HCT116 (cell line): Measurements from ENCODE around the gene ESRP2. TPM values are rescaled to one million over a fixed set of nuclear protein-coding genes. Genes with fewer than 3 reads are reported as not detected.

Experiments
- ATAC-seq: fragments of 200-7000 bp; cut with Tn5 transposase; 2 replicates; pipeline ENCODE4 v1.9.1; 2020; ENCODE audit warnings: mild to moderate bottlenecking, moderate library complexity
- BruUV-seq: library from RNA; stranded (reverse); fragments of 400-500 nt; replicated peaks from 2 replicates; lab custom pipeline; 2021; lab: Mats Ljungman, UMichigan
- CTCF ChIA-PET: fragments of 300-600 bp; sonication (Branson Sonifier 250); formaldehyde crosslinking; loops from one replicate; lab custom pipeline; 2021; ENCODE audit warnings: antibody characterized with exemption; lab: Charles Lee
- POLR2A ChIA-PET: fragments of 300-600, 350-600 bp; sonication (Branson Sonifier 250); formaldehyde crosslinking; loops from one replicate; lab custom pipeline; 2021; ENCODE audit warnings: antibody characterized with exemption; lab: Charles Lee
- RAD21 ChIA-PET, 2 experiments: fragments of 300-600 bp; sonication (Branson Sonifier 250); formaldehyde crosslinking; loops; one replicate each; lab custom pipeline; 2023; ENCODE audit warnings: low total read pairs in 2 of 2; ENCODE audit not compliant: uncharacterized antibody in 2 of 2, unreplicated experiment in 2 of 2, low non-redundant PET in 1 of 2; lab: Charles Lee
- DNase-seq: peaks from one replicate; pipeline ENCODE4 v3.0.0-alpha.2; 2010; ENCODE audit warnings: low read depth, low spot score
- H2AFZ ChIP-seq: fragments of 200-600 bp; shearing (Covaris generic), sonication (generic); 2 replicates; pipeline ENCODE4 v1.6.1; 2017; ENCODE audit warnings: low read depth, mixed run types, mixed read lengths, antibody characterized with exemption, low read length; ENCODE audit not compliant: poor library complexity, severe bottlenecking
- H3K27ac ChIP-seq: 2 replicates; pipeline ENCODE4 v1.5.1; 2012; ENCODE audit warnings: low read depth, low read length
- H3K27me3 ChIP-seq: fragments of 200-600 bp; sonication (generic); 2 replicates; pipeline ENCODE4 v1.6.1; 2016; ENCODE audit warnings: mixed run types, low read length, mixed read lengths; ENCODE audit not compliant: insufficient read depth
- H3K36me3 ChIP-seq, 2 experiments: fragments of 200-500 bp in 1 of 2; fragments of 200-600 bp in 1 of 2; sonication (Bioruptor generic) in 1 of 2; sonication (generic) in 1 of 2; 2 replicates each; pipeline versions ENCODE4 v1.5.1 to v1.6.1; 2014 to 2016; ENCODE audit warnings: low read length in 2 of 2, inconsistent platforms in 1 of 2, mixed read lengths in 1 of 2, mixed run types in 1 of 2; ENCODE audit not compliant: insufficient read depth in 2 of 2, control insufficient read depth in 1 of 2
- H3K4me1 ChIP-seq, 2 experiments: fragments of 200-600 bp in 1 of 2; sonication (generic) in 1 of 2; 2 replicates each; pipeline versions ENCODE4 v1.5.1 to v1.6.1; 2012 to 2017; ENCODE audit warnings: low read length in 2 of 2, inconsistent platforms in 1 of 2, mild to moderate bottlenecking in 1 of 2, mixed read lengths in 1 of 2, mixed run types in 1 of 2, moderate library complexity in 1 of 2; ENCODE audit not compliant: insufficient read depth in 2 of 2, control insufficient read depth in 1 of 2
- H3K4me2 ChIP-seq: fragments of 200-600 bp; sonication (generic); 2 replicates; pipeline ENCODE4 v1.6.1; 2017; ENCODE audit warnings: mixed run types, low read length, mixed read lengths
- H3K4me3 ChIP-seq, 2 experiments: fragments of 200-600 bp in 1 of 2; sonication (generic) in 1 of 2; replicated peaks in 1 of 2; 2 replicates each; pipeline ENCODE4 v1.5.1; 2011 to 2016; ENCODE audit warnings: low read length in 2 of 2, control low read depth in 1 of 2, low read depth in 1 of 2, mild to moderate bottlenecking in 1 of 2, mixed read lengths in 1 of 2, mixed run types in 1 of 2
- H3K79me2 ChIP-seq: fragments of 200-600 bp; sonication (generic); 2 replicates; pipeline ENCODE4 v1.6.1; 2017; ENCODE audit warnings: mild to moderate bottlenecking, mixed run types, low read length, moderate library complexity, mixed read lengths; ENCODE audit not compliant: insufficient read depth
- H3K9ac ChIP-seq: fragments of 200-600 bp; sonication (generic); 2 replicates; pipeline ENCODE4 v1.6.1; 2016; ENCODE audit warnings: low read length, mixed read lengths
- H3K9me2 ChIP-seq: fragments of 200-600 bp; sonication (generic), shearing (Covaris generic); 2 replicates; pipeline ENCODE4 v1.6.1; 2017; ENCODE audit warnings: mixed run types, mild to moderate bottlenecking, moderate library complexity; ENCODE audit not compliant: insufficient read depth
- H3K9me3 ChIP-seq, 2 experiments: fragments of 200-500 bp in 1 of 2; fragments of 200-600 bp in 1 of 2; sonication (Bioruptor generic) in 1 of 2; sonication (generic) in 1 of 2; 2 replicates each; pipeline ENCODE4 v1.6.1; 2014 to 2017; ENCODE audit warnings: low read length in 2 of 2, mixed read lengths in 2 of 2, inconsistent platforms in 1 of 2, low read depth in 1 of 2, mild to moderate bottlenecking in 1 of 2, mixed run types in 1 of 2, moderate library complexity in 1 of 2; ENCODE audit not compliant: control insufficient read depth in 1 of 2, insufficient read depth in 1 of 2
- H4K20me1 ChIP-seq: fragments of 200-600 bp; sonication (generic), shearing (Covaris generic); 2 replicates; pipeline ENCODE4 v1.6.1; 2017; ENCODE audit warnings: mixed run types, mild to moderate bottlenecking, moderate library complexity; ENCODE audit not compliant: insufficient read depth
- ATF3 ChIP-seq: IDR thresholded peaks from 2 replicates; pipeline ENCODE4 v1.6.1; 2012
- EGR1 ChIP-seq: IDR thresholded peaks from 2 replicates; pipeline ENCODE4 v1.6.1; 2012; ENCODE audit warnings: low read depth
- EZH2 ChIP-seq: fragments of 200-600 bp; sonication (generic); IDR thresholded peaks from 2 replicates; pipeline ENCODE4 v1.6.1; 2017; ENCODE audit warnings: antibody characterized with exemption, mixed run types
- EZH2phosphoT487 ChIP-seq: fragments of 200-600 bp; IDR thresholded peaks from 2 replicates; pipeline ENCODE4 v1.6.1; 2018; ENCODE audit warnings: antibody characterized with exemption, borderline replicate concordance
- JUND ChIP-seq: IDR thresholded peaks from 2 replicates; pipeline ENCODE4 v1.6.1; 2012
- REST ChIP-seq: IDR thresholded peaks from 2 replicates; pipeline ENCODE4 v1.6.1; 2012; ENCODE audit warnings: low read depth
- SP1 ChIP-seq: IDR thresholded peaks from 2 replicates; pipeline ENCODE4 v1.6.1; 2012; ENCODE audit warnings: low read depth
- TCF7L2 ChIP-seq: IDR thresholded peaks from 2 replicates; pipeline ENCODE4 v1.7.0; 2011; ENCODE audit warnings: borderline replicate concordance, inconsistent platforms; ENCODE audit not compliant: insufficient read depth, insufficient read length; ENCODE audit errors: extremely low read depth
- YY1 ChIP-seq: IDR thresholded peaks from 2 replicates; pipeline ENCODE4 v1.6.1; 2011; ENCODE audit warnings: low read length, low read depth, moderate library complexity, mild to moderate bottlenecking; ENCODE audit not compliant: insufficient replicate concordance; ENCODE audit errors: extremely low read depth
- ZFX ChIP-seq: fragments of 450-650 bp; IDR thresholded peaks from 2 replicates; pipeline ENCODE4 v1.6.1; 2017
- ZNF274 ChIP-seq: fragments of 200-500 bp; sonication (Bioruptor generic); IDR thresholded peaks from 2 replicates; pipeline ENCODE4 v1.6.1; 2014; ENCODE audit warnings: mild to moderate bottlenecking, low read depth, low read length, inconsistent platforms
- intact Hi-C: fragments of 100-400 bp; cut with micrococcal nuclease; formaldehyde crosslinking; loops from 2 replicates; pipeline ENCODE4 v1.10.0; 2022
- total RNA-seq: library from RNA; stranded (reverse); gene quantifications from one replicate; pipeline ENCODE4 v1.2.1, GENCODE V29; 2021; ENCODE audit not compliant: unreplicated experiment

The ESRP2 gene
- total RNA-seq, 1 experiment from 2014 or later: 42.5 TPM

GRCh38 chr16:68255712-68256111 is 19.8 kb upstream of the ESRP2 start:
- Histone ChIP-seq H3K27ac (no peak overlapping the region), H3K79me2 (no peaks in the 10 kb centered on the region), H3K36me3 (peaks cover 0 to 2% of the 10 kb centered on the region in 2 experiments; a peak in 2 of 4 replicates), H3K4me2 (no peak overlapping the region), H3K27me3 (no peaks in the 10 kb centered on the region), H3K4me1 (peaks cover 0 to 10% of the 10 kb centered on the region in 2 experiments; a peak in 2 of 4 replicates), H3K9ac (no peak overlapping the region), H3K4me3 (no peak overlapping the region), H2AFZ (no peak overlapping the region), H3K9me3 (no peaks in the 10 kb centered on the region), H4K20me1 (no peaks in the 10 kb centered on the region), H3K9me2 (no peaks in the 10 kb centered on the region)
- no peak for DNase-seq
- TF ChIP-seq EZH2phosphoT487 (no peak), EGR1 (no peak), REST (no peak), JUND (no peak), ATF3 (no peak), EZH2 (no peak), TCF7L2 (no peak), SP1 (no peak), ZFX (no peak), YY1 (no peak), ZNF274 (no peak)
- no TSS peak for BruUV-seq
- ChIA-PET CTCF (no interaction called here), POLR2A (no interaction called here), RAD21 (no interaction called here)
- intact Hi-C loops: no loop called here
- no peak for ATAC-seq
